Urinary bladder (tissue), 2 donors: ENCODE data around the gene CHFR. TPM values are rescaled to one million over a fixed set of nuclear protein-coding genes. Genes with fewer than 3 reads are reported as not detected.

Experiments
- polyA plus RNA-seq: library from polyadenylated mRNA; stranded (reverse); fragments of 200-250 nt; gene quantifications from one replicate; pipeline ENCODE4 v1.2.3, GENCODE V29; 2013
- total RNA-seq: library from RNA; depleted of rRNA; stranded (reverse); fragments of >200 nt; gene quantifications from one replicate; pipeline ENCODE4 v1.2.3, GENCODE V29; 2014
- donor health status: healthy.

CHFR gene
- total and polyA plus RNA-seq, 2 donors, result 22.6 to 28.2 TPM

Other genes starting within 250 kb of the CHFR start
- gene POLE, start 200.3 kb downstream of the CHFR start, total RNA-seq, result 49.7 TPM
- 17.9 TPM for gene POLE, start 200.3 kb downstream of the CHFR start, polyA plus RNA-seq
- gene PXMP2, start 200.0 kb downstream of the CHFR start, total RNA-seq, result 17.4 TPM
- 31.2 TPM for gene PXMP2, start 200.0 kb downstream of the CHFR start, polyA plus RNA-seq
- gene PGAM5, start 176.8 kb downstream of the CHFR start, total RNA-seq, result 12.3 TPM
- 19.2 TPM for gene PGAM5, start 176.8 kb downstream of the CHFR start, polyA plus RNA-seq
- gene ANKLE2, start 125.8 kb downstream of the CHFR start, total RNA-seq, result 40.8 TPM
- gene ANKLE2, start 125.8 kb downstream of the CHFR start, polyA plus RNA-seq, result 25.6 TPM
- 64.4 TPM for gene GOLGA3, start 58.7 kb downstream of the CHFR start, total RNA-seq
- gene GOLGA3, start 58.7 kb downstream of the CHFR start, polyA plus RNA-seq, result 22.5 TPM
- gene ZNF605, start 68.7 kb upstream of the CHFR start, total RNA-seq, result 27.7 TPM
- 4.4 TPM for gene ZNF605, start 68.7 kb upstream of the CHFR start, polyA plus RNA-seq
- gene ZNF26, start 98.8 kb upstream of the CHFR start, total RNA-seq, result 20.0 TPM
- gene ZNF26, start 98.8 kb upstream of the CHFR start, polyA plus RNA-seq, result 9.2 TPM
- 78.4 TPM for gene ZNF84, start 149.9 kb upstream of the CHFR start, total RNA-seq
- gene ZNF84, start 149.9 kb upstream of the CHFR start, polyA plus RNA-seq, result 13.8 TPM
- gene ZNF140, start 193.3 kb upstream of the CHFR start, total RNA-seq, result 49.9 TPM
- 17.0 TPM for gene ZNF140, start 193.3 kb upstream of the CHFR start, polyA plus RNA-seq
- 7.3 TPM for gene ZNF891, start 242.7 kb upstream of the CHFR start, total RNA-seq
- 0.90 TPM for gene ZNF891, start 242.7 kb upstream of the CHFR start, polyA plus RNA-seq
- gene ZNF10, start 243.0 kb upstream of the CHFR start, total RNA-seq, result 18.3 TPM
- 10.8 TPM for gene ZNF10, start 243.0 kb upstream of the CHFR start, polyA plus RNA-seq